Thyroid gland (tissue), 4 donors: Measurements from ENCODE around the gene TSNAX.

Experiments
- CTCF ChIP-seq, 6 experiments: fragments of 200-600 bp in 3 of 6; fragments of 450-650 bp in 3 of 6; sonication (generic) in 3 of 6; IDR thresholded peaks; one replicate each; pipeline ENCODE4 v1.5.1; 2016 to 2019; ENCODE audit warnings: antibody characterized with exemption in 6 of 6, mild to moderate bottlenecking in 2 of 6, inconsistent platforms in 1 of 6, moderate library complexity in 1 of 6
- POLR2A ChIP-seq, 2 donors: fragments of 450-650 bp; IDR thresholded peaks; one replicate each; pipeline ENCODE4 v1.6.1; 2017; ENCODE audit warnings: antibody characterized with exemption in 2 of 2, mild to moderate bottlenecking in 2 of 2, moderate library complexity in 1 of 2

DNA sequence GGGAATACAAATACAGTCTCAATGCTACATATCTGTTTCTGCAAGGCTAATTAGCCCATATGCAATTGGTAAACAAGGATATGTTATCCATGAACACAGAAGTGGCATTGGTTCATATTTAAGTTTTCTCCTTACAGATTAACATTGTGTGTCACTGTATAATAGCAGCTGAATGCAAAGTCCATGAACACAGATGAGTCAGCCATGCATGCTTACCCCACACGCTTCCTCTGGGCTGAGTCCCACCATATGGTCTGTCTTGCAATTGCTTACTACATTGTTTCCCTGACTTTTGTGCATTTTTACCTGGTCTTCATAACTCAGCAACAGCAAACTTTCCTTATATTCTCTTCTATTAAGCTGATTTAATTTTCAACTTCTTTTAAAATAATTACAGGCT is 41.5 kb upstream of the TSNAX start:
- no peak for TF ChIP-seq CTCF (IDR thresholded peaks at IDR 0.05)
- no peak for TF ChIP-seq POLR2A (IDR thresholded peaks at IDR 0.05)
